ENCODE data around the gene CTPS2.
A peak's percentile ranks its signal among the peaks of the same experiment; 100 is the strongest.
"Not testable (repeated sequence)": the region's sequence is repeated elsewhere in the genome, so short reads cannot be mapped to it uniquely, and the experiment has no call there.

CTPS2 gene

GRCh38 chrX:16601885-16602284 is 110.6 kb downstream of the CTPS2 start:
- no peak for FAIRE-seq

- FAIRE-seq, result no peak
These were observed 118.0 kb downstream of the CTPS2 start for GRCh38 chrX:16594490-16594889.

GRCh38 chrX:16593801-16594200 is 118.7 kb downstream of the CTPS2 start:
- FAIRE-seq, result no peak

- FAIRE-seq, result no peak
These were observed 120.2 kb downstream of the CTPS2 start for GRCh38 chrX:16592194-16592770.

- no peak for FAIRE-seq
These were observed 122.6 kb downstream of the CTPS2 start for GRCh38 chrX:16589826-16590225.

- FAIRE-seq, result no peak
These were observed 123.3 kb downstream of the CTPS2 start for GRCh38 chrX:16589211-16589610.

- no peak for FAIRE-seq
These were observed 124.2 kb downstream of the CTPS2 start for GRCh38 chrX:16588266-16588665.

- FAIRE-seq, result no peak
These were observed 124.6 kb downstream of the CTPS2 start for GRCh38 chrX:16587836-16588235.

GRCh38 chrX:16586377-16587112 is 125.9 kb downstream of the CTPS2 start:
- no peak for FAIRE-seq

- no peak for FAIRE-seq
These were observed 126.7 kb downstream of the CTPS2 start for GRCh38 chrX:16585486-16586376.

- FAIRE-seq, result not testable (repeated sequence)
These were observed 132.3 kb downstream of the CTPS2 start for GRCh38 chrX:16580004-16580797.

- peak; percentile 94 for FAIRE-seq
These were observed 133.0 kb downstream of the CTPS2 start for GRCh38 chrX:16579517-16579916.

- no peak for FAIRE-seq
These were observed 134.3 kb downstream of the CTPS2 start for GRCh38 chrX:16578218-16578617.

GRCh38 chrX:16577483-16578029 is 134.9 kb downstream of the CTPS2 start:
- no peak for FAIRE-seq

- not testable (repeated sequence) for FAIRE-seq
These were observed 137.1 kb downstream of the CTPS2 start for GRCh38 chrX:16575388-16575787.

- no peak for FAIRE-seq
These were observed 138.7 kb downstream of the CTPS2 start for GRCh38 chrX:16573781-16574180.

GRCh38 chrX:16567681-16568080 is 144.8 kb downstream of the CTPS2 start:
- FAIRE-seq, result no peak

GRCh38 chrX:16566571-16566970 is 145.9 kb downstream of the CTPS2 start:
- no peak for FAIRE-seq

GRCh38 chrX:16560173-16560572 is 152.3 kb downstream of the CTPS2 start:
- FAIRE-seq, result no peak

GRCh38 chrX:16559206-16559619 is 153.3 kb downstream of the CTPS2 start:
- peak; percentile 76 for FAIRE-seq

- FAIRE-seq, result no peak
These were observed 154.0 kb downstream of the CTPS2 start for GRCh38 chrX:16558489-16558888.

GRCh38 chrX:16552546-16552945 is 159.9 kb downstream of the CTPS2 start:
- no peak for FAIRE-seq
